HPDE6-E6E7 (cell line): Measurements from ENCODE around the gene CHRD.

Source experiments
- DNase-seq: peaks from one replicate; pipeline ENCODE4 v3.0.0; 2011; ENCODE audit warnings: missing footprints; ENCODE audit errors: extremely low spot score

Gene CHRD

GRCh38 chr3:184381261-184382224 lies 1.7 kb downstream of the CHRD start:
- no peak for DNase-seq

- no peak for DNase-seq
Measured at GRCh38 chr3:184382326-184383032, 2.6 kb downstream of the CHRD start.

GRCh38 chr3:184383033-184383740 lies 3.3 kb downstream of the CHRD start:
- DNase-seq = no peak

GRCh38 chr3:184384342-184384741 lies 4.5 kb downstream of the CHRD start:
- no peak for DNase-seq

GRCh38 chr3:184384856-184385422 lies 5.1 kb downstream of the CHRD start:
- no peak for DNase-seq

GRCh38 chr3:184386047-184386806 lies 6.4 kb downstream of the CHRD start:
- DNase-seq = no peak

GRCh38 chr3:184387174-184387714 lies 7.4 kb downstream of the CHRD start:
- no peak for DNase-seq

- DNase-seq = no peak
Measured at GRCh38 chr3:184388164-184388935, 8.5 kb downstream of the CHRD start.

- no peak for DNase-seq
Measured at GRCh38 chr3:184388936-184389230, 9.0 kb downstream of the CHRD start.

- no peak for DNase-seq
Measured at GRCh38 chr3:184389384-184389783, 9.5 kb downstream of the CHRD start.

GRCh38 chr3:184389935-184390528 lies 10.2 kb downstream of the CHRD start:
- no peak for DNase-seq

GRCh38 chr3:184391266-184391665 lies 11.4 kb downstream of the CHRD start:
- DNase-seq = no peak

- DNase-seq = no peak
Measured at GRCh38 chr3:184395320-184395660, 15.4 kb downstream of the CHRD start.

- DNase-seq = no peak
Measured at GRCh38 chr3:184399410-184399809, 19.6 kb downstream of the CHRD start.

- DNase-seq = no peak
Measured at GRCh38 chr3:184405075-184406030, 25.5 kb downstream of the CHRD start.

- no peak for DNase-seq
Measured at GRCh38 chr3:184409331-184409926, 29.6 kb downstream of the CHRD start.

- DNase-seq = no peak
Measured at GRCh38 chr3:184409946-184410500, 30.2 kb downstream of the CHRD start.
